SU-DHL-6 (cell line): Measurements from ENCODE around the gene PDGFRA.

Source experiments
- H2AFZ ChIP-seq: fragments of 200-600 bp; sonication (generic); 2 replicates; pipeline ENCODE4 v1.6.1; 2014; ENCODE audit warnings: low read depth, mild to moderate bottlenecking, moderate library complexity, mixed read lengths, antibody characterized with exemption, low read length; ENCODE audit not compliant: severe bottlenecking
- H3F3A ChIP-seq: fragments of 200-600 bp; shearing (Covaris generic); 2 replicates; pipeline ENCODE4 v1.6.0; 2016; ENCODE audit warnings: antibody characterized with exemption, mild to moderate bottlenecking; ENCODE audit not compliant: insufficient read depth
- H3K27ac ChIP-seq: fragments of 200-600 bp; sonication (generic); 2 replicates; pipeline ENCODE4 v1.5.1; 2016; ENCODE audit warnings: low read depth, mild to moderate bottlenecking, low read length, moderate library complexity, mixed read lengths
- H3K27me3 ChIP-seq: fragments of 200-600 bp; sonication (generic), shearing (Covaris generic); 2 replicates; pipeline ENCODE4 v1.6.0; 2014; ENCODE audit warnings: mild to moderate bottlenecking, low read length
- H3K36me3 ChIP-seq: fragments of 200-600 bp; sonication (generic); 2 replicates; pipeline ENCODE4 v1.6.1; 2014; ENCODE audit warnings: mild to moderate bottlenecking, low read length, mixed read lengths
- H3K4me2 ChIP-seq: fragments of 300-600, 200-600 bp; shearing (Covaris generic), sonication (generic); 2 replicates; pipeline ENCODE4 v1.6.0; 2014; ENCODE audit warnings: low read length, low read depth, mild to moderate bottlenecking; ENCODE audit not compliant: poor library complexity, severe bottlenecking
- H3K4me3 ChIP-seq: fragments of 200-600 bp; sonication (generic); 2 replicates; pipeline ENCODE4 v1.5.1; 2014; ENCODE audit warnings: antibody characterized with exemption, low read length, mild to moderate bottlenecking, mixed read lengths; ENCODE audit not compliant: insufficient read depth, poor library complexity, severe bottlenecking
- H3K79me2 ChIP-seq: fragments of 200-600 bp; sonication (generic); 2 replicates; pipeline ENCODE4 v1.6.1; 2014; ENCODE audit warnings: mild to moderate bottlenecking, low read length, moderate library complexity; ENCODE audit not compliant: insufficient read depth
- H3K9ac ChIP-seq: fragments of 200-600 bp; sonication (generic); 2 replicates; pipeline ENCODE4 v1.7.0; 2014; ENCODE audit warnings: mild to moderate bottlenecking, low read length
- H3K9me2 ChIP-seq: fragments of 200-600 bp; sonication (generic); replicated peaks from 2 replicates; pipeline ENCODE4 v1.6.1; 2014; ENCODE audit warnings: low read length; ENCODE audit not compliant: insufficient read depth
- H3K9me3 ChIP-seq: fragments of 200-600 bp; sonication (generic); 2 replicates; pipeline ENCODE4 v1.6.1; 2014; ENCODE audit warnings: low read length, mixed read lengths; ENCODE audit not compliant: insufficient read depth
- H4K20me1 ChIP-seq: fragments of 200-600 bp; sonication (generic); 2 replicates; pipeline ENCODE4 v1.6.1; 2014; ENCODE audit warnings: low read depth, mild to moderate bottlenecking, antibody characterized with exemption, low read length, moderate library complexity, mixed read lengths
- EZH2phosphoT487 ChIP-seq: fragments of 200-600 bp; sonication (generic), shearing (Covaris generic); conservative IDR thresholded peaks from 2 replicates; pipeline ENCODE4 v1.6.1; 2018; ENCODE audit warnings: mild to moderate bottlenecking, antibody characterized with exemption, low read length, moderate library complexity, mixed read lengths
- TF ChIP-seq, protein P1 (sequence below): fragments of 200-600 bp; sonication (generic); IDR thresholded peaks from one replicate; pipeline ENCODE4 v1.5.1; 2017; ENCODE audit warnings: antibody characterized with exemption, mild to moderate bottlenecking, low read length, moderate library complexity; ENCODE audit not compliant: insufficient read depth, poor library complexity, severe bottlenecking

Gene PDGFRA

GRCh38 chr4:54189140-54189539 is 40.0 kb upstream of the PDGFRA start:
- Histone ChIP-seq H3K9ac (no peak overlapping the region), H4K20me1 (no peaks in the 10 kb centered on the region), H3K9me3 (no peaks in the 10 kb centered on the region), H3K36me3 (no peaks in the 10 kb centered on the region), H3K27me3 (no peaks in the 10 kb centered on the region), H3F3A (no peaks in the 10 kb centered on the region), H2AFZ (no peak overlapping the region), H3K27ac (no peak overlapping the region), H3K4me3 (no peak overlapping the region), H3K4me2 (no peak overlapping the region), H3K9me2 (no peaks in the 10 kb centered on the region), H3K79me2 (no peaks in the 10 kb centered on the region)
- TF ChIP-seq, protein P1, sequence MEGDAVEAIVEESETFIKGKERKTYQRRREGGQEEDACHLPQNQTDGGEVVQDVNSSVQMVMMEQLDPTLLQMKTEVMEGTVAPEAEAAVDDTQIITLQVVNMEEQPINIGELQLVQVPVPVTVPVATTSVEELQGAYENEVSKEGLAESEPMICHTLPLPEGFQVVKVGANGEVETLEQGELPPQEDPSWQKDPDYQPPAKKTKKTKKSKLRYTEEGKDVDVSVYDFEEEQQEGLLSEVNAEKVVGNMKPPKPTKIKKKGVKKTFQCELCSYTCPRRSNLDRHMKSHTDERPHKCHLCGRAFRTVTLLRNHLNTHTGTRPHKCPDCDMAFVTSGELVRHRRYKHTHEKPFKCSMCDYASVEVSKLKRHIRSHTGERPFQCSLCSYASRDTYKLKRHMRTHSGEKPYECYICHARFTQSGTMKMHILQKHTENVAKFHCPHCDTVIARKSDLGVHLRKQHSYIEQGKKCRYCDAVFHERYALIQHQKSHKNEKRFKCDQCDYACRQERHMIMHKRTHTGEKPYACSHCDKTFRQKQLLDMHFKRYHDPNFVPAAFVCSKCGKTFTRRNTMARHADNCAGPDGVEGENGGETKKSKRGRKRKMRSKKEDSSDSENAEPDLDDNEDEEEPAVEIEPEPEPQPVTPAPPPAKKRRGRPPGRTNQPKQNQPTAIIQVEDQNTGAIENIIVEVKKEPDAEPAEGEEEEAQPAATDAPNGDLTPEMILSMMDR, result no peak
- TF ChIP-seq EZH2phosphoT487, result no peak

GRCh38 chr4:54192811-54193210 is 36.3 kb upstream of the PDGFRA start:
- Histone ChIP-seq H2AFZ (no peak overlapping the region), H3K4me2 (no peak overlapping the region), H3K4me3 (no peak overlapping the region), H3K27ac (no peak overlapping the region), H3K36me3 (no peaks in the 10 kb centered on the region), H3K9me2 (no peaks in the 10 kb centered on the region), H3K9me3 (no peaks in the 10 kb centered on the region), H3F3A (no peaks in the 10 kb centered on the region), H4K20me1 (no peaks in the 10 kb centered on the region), H3K79me2 (no peaks in the 10 kb centered on the region), H3K9ac (no peak overlapping the region), H3K27me3 (no peaks in the 10 kb centered on the region)
- TF ChIP-seq, protein P1, result no peak
- no peak for TF ChIP-seq EZH2phosphoT487

DNA sequence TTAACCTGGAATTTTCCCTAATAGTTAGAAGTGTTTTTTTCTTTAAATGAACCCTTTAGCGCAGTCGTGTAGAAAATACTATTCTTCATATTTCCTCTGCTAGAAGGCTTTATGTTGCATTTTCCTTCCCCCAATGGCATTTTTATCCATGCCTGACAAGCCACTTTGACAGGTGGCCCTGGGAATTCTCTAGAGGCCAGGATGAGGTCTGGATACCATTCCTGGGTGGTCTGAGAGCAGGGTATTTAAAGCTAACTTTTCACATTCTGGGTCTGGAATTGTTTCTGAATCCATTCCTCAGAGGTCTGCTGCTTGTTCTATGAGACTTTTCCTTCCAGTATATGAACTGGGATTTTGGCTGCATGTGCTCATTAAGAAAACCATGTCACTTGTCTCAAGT is 31.2 kb upstream of the PDGFRA start:
- Histone ChIP-seq H3F3A (no peaks in the 10 kb centered on the region), H3K9ac (no peak overlapping the region), H2AFZ (no peak overlapping the region), H3K79me2 (no peaks in the 10 kb centered on the region), H4K20me1 (no peaks in the 10 kb centered on the region), H3K36me3 (no peaks in the 10 kb centered on the region), H3K27ac (no peak overlapping the region), H3K4me2 (no peak overlapping the region), H3K27me3 (no peaks in the 10 kb centered on the region), H3K4me3 (no peak overlapping the region), H3K9me2 (no peaks in the 10 kb centered on the region), H3K9me3 (no peaks in the 10 kb centered on the region)
- no peak for TF ChIP-seq EZH2phosphoT487
- TF ChIP-seq, protein P1, result no peak

DNA sequence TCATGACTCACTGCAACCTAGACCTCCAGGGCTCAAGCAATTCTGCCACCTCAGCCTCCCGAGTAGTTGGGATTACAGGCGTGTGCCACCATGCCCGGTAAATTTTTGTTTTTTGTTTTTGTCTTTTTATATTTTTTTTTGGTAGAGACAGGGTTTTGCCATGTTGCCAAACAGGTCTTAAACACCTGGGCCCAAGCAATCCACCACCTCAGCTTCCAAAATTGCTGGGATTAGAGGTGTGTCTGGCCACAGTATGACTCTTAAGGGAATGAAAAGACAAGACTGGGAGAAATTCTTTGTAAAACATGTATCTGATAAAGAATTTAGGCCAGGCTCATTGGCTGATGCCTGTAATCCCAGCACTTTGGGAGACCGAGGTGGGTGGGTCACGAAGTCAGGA is 29.2 kb upstream of the PDGFRA start:
- Histone ChIP-seq H3K27me3 (no peaks in the 10 kb centered on the region), H4K20me1 (no peaks in the 10 kb centered on the region), H3K79me2 (no peaks in the 10 kb centered on the region), H3K27ac (no peak overlapping the region), H3F3A (no peaks in the 10 kb centered on the region), H3K4me2 (no peak overlapping the region), H3K9me3 (no peaks in the 10 kb centered on the region), H3K9ac (no peak overlapping the region), H2AFZ (no peak overlapping the region), H3K36me3 (no peaks in the 10 kb centered on the region), H3K4me3 (no peak overlapping the region), H3K9me2 (no peaks in the 10 kb centered on the region)
- no peak for TF ChIP-seq EZH2phosphoT487
- TF ChIP-seq, protein P1, result no peak
